GM12875 (cell line): ENCODE data around the gene MCCC2.

Experiments
- H3K4me3 ChIP-seq: one replicate; pipeline ENCODE4 v1.5.1; 2011; ENCODE audit warnings: low read depth, low read length, control low read depth
- TF ChIP-seq, protein P1 (sequence below): IDR thresholded peaks from 2 replicates; pipeline ENCODE4 v1.5.1; 2011; ENCODE audit warnings: low read depth, mild to moderate bottlenecking, control low read depth, inconsistent platforms, low read length, moderate library complexity, borderline replicate concordance; ENCODE audit not compliant: insufficient read depth

The MCCC2 gene

DNA sequence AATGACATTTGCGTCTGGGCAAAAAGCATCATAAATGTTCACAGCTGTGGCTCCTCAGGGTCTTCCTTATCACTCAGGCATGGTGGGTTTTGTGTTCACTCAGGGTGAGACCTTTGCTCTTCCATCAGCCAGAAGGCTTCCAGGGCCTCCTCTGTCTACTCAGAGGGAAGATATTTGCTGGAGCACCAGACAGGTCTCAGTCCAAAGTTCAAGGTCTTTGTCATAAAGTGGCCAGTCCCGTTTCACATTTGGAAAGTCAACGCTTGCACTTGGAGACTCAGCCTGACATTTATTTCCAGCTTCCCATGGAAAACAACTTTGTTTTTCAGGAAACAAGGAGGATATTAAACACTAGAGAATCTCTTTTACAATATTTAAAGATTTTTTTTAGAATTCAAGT is 119.8 kb downstream of the MCCC2 start:
- no peak overlapping the region for H3K4me3 ChIP-seq
- TF ChIP-seq, protein P1, sequence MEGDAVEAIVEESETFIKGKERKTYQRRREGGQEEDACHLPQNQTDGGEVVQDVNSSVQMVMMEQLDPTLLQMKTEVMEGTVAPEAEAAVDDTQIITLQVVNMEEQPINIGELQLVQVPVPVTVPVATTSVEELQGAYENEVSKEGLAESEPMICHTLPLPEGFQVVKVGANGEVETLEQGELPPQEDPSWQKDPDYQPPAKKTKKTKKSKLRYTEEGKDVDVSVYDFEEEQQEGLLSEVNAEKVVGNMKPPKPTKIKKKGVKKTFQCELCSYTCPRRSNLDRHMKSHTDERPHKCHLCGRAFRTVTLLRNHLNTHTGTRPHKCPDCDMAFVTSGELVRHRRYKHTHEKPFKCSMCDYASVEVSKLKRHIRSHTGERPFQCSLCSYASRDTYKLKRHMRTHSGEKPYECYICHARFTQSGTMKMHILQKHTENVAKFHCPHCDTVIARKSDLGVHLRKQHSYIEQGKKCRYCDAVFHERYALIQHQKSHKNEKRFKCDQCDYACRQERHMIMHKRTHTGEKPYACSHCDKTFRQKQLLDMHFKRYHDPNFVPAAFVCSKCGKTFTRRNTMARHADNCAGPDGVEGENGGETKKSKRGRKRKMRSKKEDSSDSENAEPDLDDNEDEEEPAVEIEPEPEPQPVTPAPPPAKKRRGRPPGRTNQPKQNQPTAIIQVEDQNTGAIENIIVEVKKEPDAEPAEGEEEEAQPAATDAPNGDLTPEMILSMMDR: no peak
